HG03342 (cell line): ENCODE data around the gene ZNF610.
"Not testable (repeated sequence)": the region's sequence is repeated elsewhere in the genome, so short reads cannot be mapped to it uniquely, and the experiment has no call there.

Source experiments
- ATAC-seq: cut with Tn5 transposase; IDR thresholded peaks from one replicate; pipeline ENCODE4 v1.9.1; 2021; ENCODE audit warnings: mild to moderate bottlenecking, moderate library complexity; ENCODE audit not compliant: unreplicated experiment

Gene ZNF610

GRCh38 chr19:52336117-52336790 lies at the start of gene ZNF610:
Gene ZNF610 (plus strand): TSS chr19:52336243. CDS start chr19:52349173, 12,930 bp downstream.
- ATAC-seq, result peak; percentile 76

GRCh38 chr19:52286256-52286655 lies 49.8 kb upstream of the ZNF610 start:
- ATAC-seq, result no peak

DNA sequence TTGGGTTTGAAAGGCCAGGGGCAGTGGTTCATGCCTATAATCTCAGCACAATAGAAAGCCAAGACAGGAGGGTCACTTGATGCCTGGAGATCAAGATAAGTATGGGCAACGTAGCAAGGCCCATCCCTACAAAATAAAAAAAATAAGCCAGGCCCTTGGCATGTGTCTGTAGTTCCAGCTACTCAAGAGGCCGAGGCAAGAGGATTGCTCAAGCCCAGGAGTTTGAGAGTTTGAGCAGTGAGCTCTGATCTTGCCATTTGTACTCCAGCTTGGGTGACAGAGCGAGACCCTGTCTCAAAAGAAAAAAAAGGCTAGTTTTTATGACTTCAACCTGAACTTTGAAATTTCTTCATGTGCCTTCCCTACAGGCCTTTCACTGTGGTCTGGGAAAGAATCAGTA lies 44.3 kb upstream of the ZNF610 start:
- ATAC-seq, result no peak

- not testable (repeated sequence) for ATAC-seq
Observed at GRCh38 chr19:52292946-52293345, 43.1 kb upstream of the ZNF610 start.

- peak; percentile 20 for ATAC-seq
Observed at GRCh38 chr19:52296400-52296772, 39.7 kb upstream of the ZNF610 start.

- ATAC-seq, result peak; percentile 52
Observed at GRCh38 chr19:52296773-52297600, 39.1 kb upstream of the ZNF610 start, which contains the start of gene ZNF480. Gene ZNF480 (plus strand): TSS chr19:52297169. CDS start chr19:52300413, 3,244 bp downstream.

DNA sequence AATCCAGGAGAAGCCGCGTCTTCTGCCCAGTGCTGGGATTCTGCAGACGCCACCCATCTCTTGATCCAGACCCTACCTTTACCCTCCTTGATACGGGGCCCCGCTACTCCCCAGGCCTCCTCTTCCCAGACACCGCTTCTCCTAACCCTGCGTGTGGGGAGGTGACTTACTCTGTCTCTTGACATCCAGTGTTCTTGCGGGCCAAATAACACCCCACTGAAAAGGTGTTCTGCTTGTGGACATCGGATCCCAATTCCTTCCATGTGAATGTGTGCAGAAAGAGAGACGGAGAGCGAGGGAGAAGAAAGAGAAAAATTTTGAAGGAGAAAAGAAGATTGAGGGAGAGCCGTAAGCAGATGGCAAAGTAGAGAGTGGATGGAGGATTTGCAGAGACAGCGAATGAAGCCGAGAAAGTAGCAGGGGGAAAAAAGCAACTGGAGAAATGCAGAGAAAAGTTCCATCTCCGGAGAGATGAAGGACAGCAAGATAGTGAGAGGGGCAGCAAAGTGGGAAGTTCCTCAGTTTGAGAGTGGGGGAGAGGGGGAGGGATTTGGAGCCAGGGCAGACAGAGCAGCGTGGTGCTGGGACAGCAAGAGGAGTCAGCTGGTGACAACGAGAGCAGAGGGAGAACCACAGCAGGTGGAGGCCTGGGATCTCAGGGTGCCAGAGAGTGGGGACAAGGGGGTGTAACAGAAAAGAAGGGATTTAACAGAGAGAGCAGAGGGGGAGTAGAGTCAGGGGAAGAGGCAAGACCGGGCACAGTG lies 38.3 kb upstream of the ZNF610 start:
- no peak for ATAC-seq

- ATAC-seq, result no peak
Observed at GRCh38 chr19:52307275-52307674, 28.8 kb upstream of the ZNF610 start.

GRCh38 chr19:52322429-52322828 lies 13.6 kb upstream of the ZNF610 start:
- ATAC-seq, result no peak

DNA sequence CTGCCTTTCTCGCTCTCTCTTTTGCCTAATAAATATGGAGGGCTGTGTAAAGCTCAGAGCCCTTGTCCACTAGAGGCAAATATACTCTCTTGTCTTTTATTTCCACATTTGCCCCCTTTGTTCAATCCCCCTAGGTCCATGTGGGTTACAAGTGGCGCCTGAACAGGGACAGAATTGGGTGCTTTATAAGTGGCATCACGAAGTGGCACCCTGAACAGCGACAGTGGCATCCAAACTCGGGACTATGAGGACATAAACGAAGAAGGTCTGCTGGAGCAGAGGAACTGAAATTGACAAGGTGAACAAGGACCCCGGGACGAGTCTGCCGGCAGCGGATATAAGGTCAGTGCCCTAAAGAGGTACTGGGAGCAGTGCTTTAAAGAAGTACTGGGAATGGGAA lies 4.3 kb upstream of the ZNF610 start:
- no peak for ATAC-seq

- ATAC-seq, result no peak
Observed at GRCh38 chr19:52335768-52336116, 301 bp upstream of the ZNF610 start.

DNA sequence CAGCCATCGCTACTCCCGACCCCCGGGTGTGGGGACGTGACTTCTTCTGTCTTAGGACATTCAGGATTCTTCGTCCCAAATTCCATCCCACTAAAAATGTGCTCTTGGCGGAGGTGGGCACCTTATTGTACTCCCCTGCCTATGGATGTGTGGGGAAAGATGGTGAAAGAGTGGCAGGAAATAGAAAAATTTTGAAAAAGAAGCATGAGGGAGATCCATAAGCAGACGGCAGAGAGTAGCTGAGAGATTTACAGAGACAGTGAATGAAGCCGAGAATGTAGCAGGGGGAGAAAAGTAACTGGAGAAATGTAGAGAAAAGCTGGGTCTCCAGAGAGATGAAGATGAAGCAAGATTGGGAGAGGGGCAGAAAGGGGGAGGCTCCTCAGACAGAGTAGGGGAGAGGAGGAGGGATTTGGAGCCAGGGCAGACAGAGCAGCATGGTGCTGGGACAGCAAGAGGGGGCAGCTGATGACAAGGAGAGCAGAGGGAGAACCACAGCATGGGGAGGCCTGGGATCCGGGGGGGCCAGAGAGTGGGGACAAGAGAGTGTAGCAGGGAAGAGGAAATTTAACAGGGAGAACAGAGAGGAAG lies 843 bp downstream of the ZNF610 start:
- no peak for ATAC-seq

- ATAC-seq, result not testable (repeated sequence)
Observed at GRCh38 chr19:52339022-52339421, 3.0 kb downstream of the ZNF610 start.

DNA sequence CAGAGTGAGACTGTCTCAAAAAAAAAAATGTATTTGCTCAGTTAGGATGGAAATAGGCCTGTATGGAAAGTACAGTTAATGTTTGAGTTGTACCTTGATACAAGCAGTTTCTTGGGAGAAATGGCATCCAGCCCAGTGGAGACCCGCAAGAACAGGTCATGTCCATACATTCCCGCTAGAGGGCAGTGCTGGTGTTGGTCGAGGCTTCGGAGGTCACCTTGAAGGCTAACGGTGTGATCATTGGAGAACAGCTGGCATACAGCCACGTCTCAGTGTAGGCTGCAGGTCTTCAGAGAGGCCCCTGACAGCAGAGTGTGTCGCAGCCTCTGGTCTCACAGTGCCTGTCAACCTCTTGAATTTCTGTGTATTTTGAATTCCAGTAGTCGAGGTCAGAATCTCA lies 7.5 kb downstream of the ZNF610 start:
- no peak for ATAC-seq

GRCh38 chr19:52345162-52345561 lies 9.1 kb downstream of the ZNF610 start:
- no peak for ATAC-seq

- no peak for ATAC-seq
Observed at GRCh38 chr19:52351512-52351911, 15.5 kb downstream of the ZNF610 start.

GRCh38 chr19:52366414-52366824 lies 30.4 kb downstream of the ZNF610 start:
- no peak for ATAC-seq

DNA sequence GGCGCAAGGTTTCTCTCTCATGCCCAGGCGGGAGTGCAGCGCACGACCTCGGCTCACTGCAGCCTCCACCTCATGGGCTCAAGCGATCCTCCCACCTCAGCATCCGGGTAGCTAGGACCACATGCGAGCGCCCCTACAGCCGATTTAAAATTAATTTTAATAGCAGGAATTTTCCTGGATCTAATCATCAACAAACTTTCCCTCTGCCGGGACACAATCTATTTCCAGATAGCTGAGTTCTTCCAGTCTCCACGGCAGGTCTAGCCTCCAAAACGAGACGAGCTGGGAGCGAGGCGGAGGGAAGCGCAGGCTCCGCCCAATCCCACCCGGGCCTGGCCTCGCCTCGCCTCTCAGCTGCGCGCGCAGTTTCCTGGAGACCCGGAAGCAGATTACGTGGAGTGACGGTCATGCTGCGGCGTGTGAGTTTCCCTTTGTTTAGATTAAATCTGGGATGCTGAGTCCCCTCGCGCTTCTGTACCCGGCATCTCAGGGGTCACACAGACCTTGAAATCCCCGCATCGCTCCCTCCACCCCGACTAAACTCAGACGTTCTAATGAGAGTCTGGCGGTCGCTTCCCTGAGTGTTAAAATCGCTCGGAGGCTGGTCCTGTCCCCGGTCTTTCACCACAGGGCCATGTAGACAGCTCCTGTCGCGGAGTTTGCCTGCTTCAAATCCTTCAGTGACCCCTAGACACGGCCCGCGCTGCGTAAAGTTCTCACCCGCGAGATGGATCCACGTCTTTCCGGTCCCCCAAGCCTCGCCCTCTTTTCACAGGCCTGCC lies 33.7 kb downstream of the ZNF610 start, which contains the start of gene ZNF880:
Gene ZNF880, plus strand, starts transcription at position 365 of the 782 bp plus-strand sequence. Its CDS starts 43 bp downstream, at position 408.
- no peak for ATAC-seq

- no peak for ATAC-seq
Observed at GRCh38 chr19:52370341-52370710, 34.3 kb downstream of the ZNF610 start.

DNA sequence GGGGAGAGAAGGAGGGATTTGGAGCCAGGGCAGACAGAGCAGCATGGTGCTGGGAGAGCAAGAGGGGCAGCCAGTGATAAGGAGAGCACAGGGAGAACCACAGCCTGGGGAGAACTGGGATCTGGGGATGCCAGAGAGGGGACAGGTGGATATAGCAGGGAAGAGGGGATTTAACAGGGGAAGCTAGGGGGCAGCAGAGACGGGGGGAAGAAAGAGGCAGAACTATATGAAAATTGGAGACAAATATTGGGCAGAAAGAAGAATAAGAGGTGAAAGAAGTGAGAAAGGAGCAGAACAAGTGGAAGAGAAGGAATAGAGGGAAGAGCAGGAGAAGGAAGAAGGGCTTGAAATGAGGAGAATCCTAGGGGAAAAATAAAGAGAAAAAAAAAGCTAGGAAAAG lies 55.1 kb downstream of the ZNF610 start:
- ATAC-seq, result no peak
